WTC11 (cell line): ENCODE results near the gene IGSF23. TPM values are rescaled to one million over a fixed set of nuclear protein-coding genes. Genes with fewer than 3 reads are reported as not detected.

Source experiments
- ATAC-seq: fragments of 200-7000 bp; cut with Tn5 transposase; 2 replicates; pipeline ENCODE4 v1.10.0; 2021; ENCODE audit warnings: mild to moderate bottlenecking, moderate library complexity
- CTCF ChIA-PET: fragments of 300-600 bp; sonication (Branson Sonifier 250); formaldehyde crosslinking; loops from one replicate; lab custom pipeline; 2021; ENCODE audit warnings: antibody characterized with exemption; lab: Charles Lee
- POLR2A ChIA-PET: fragments of 350-600 bp; sonication (Branson Sonifier 250); formaldehyde crosslinking; loops from one replicate; lab custom pipeline; 2021; ENCODE audit warnings: antibody characterized with exemption; lab: Charles Lee
- DNase-seq: peaks from one replicate; pipeline ENCODE4 v3.0.0; 2021; ENCODE audit warnings: low spot score
- H3K27ac Mint-ChIP-seq: 2 replicates; pipeline ENCODE4 v1.8.0; 2021; ENCODE audit warnings: mixed read lengths
- H3K27me3 Mint-ChIP-seq: 2 replicates; pipeline ENCODE4 v1.8.0; 2021; ENCODE audit warnings: low read depth, mild to moderate bottlenecking, moderate library complexity, mixed read lengths
- H3K36me3 Mint-ChIP-seq: 2 replicates; pipeline ENCODE4 v1.8.0; 2021; ENCODE audit warnings: mixed read lengths
- H3K4me1 Mint-ChIP-seq: 2 replicates; pipeline ENCODE4 v1.8.0; 2022; ENCODE audit warnings: mixed read lengths
- H3K4me3 Mint-ChIP-seq: 2 replicates; pipeline ENCODE4 v1.8.0; 2021; ENCODE audit warnings: mild to moderate bottlenecking, moderate library complexity, mixed read lengths
- H3K9me3 Mint-ChIP-seq: 2 replicates; pipeline ENCODE4 v1.8.0; 2021; ENCODE audit warnings: mixed read lengths
- AFF4 ChIP-seq: sonication (generic); formaldehyde crosslinking; IDR thresholded peaks from 2 replicates; pipeline ENCODE4 v1.8.1; 2023; ENCODE audit warnings: mild to moderate bottlenecking, missing genetic modification reagents, borderline replicate concordance
- ATF3 ChIP-seq: sonication (generic); formaldehyde crosslinking; conservative IDR thresholded peaks from 2 replicates; pipeline ENCODE4 v1.8.1; 2022; ENCODE audit warnings: mild to moderate bottlenecking, missing genetic modification reagents
- CDX4 ChIP-seq: fragments of 250-450 bp; sonication (Bioruptor Pico); IDR thresholded peaks from 2 replicates; pipeline ENCODE4 v1.9.0; 2021; ENCODE audit warnings: moderate library complexity, mild to moderate bottlenecking, inconsistent platforms, borderline replicate concordance
- CTCF ChIP-seq: fragments of 200-600 bp; IDR thresholded peaks from 2 replicates; pipeline ENCODE4 v1.8.0; 2022; ENCODE audit warnings: antibody characterized with exemption
- EMX1 ChIP-seq: fragments of 250-450 bp; sonication (Bioruptor Pico); IDR thresholded peaks from 2 replicates; pipeline ENCODE4 v1.8.0; 2021; ENCODE audit warnings: mild to moderate bottlenecking
- FOXJ3 ChIP-seq: sonication (generic); formaldehyde crosslinking; IDR thresholded peaks from 2 replicates; pipeline ENCODE4 v1.9.0; 2021; ENCODE audit warnings: missing genetic modification reagents, mild to moderate bottlenecking, borderline replicate concordance
- FOXP4 ChIP-seq: sonication (generic); formaldehyde crosslinking; IDR thresholded peaks from 2 replicates; pipeline ENCODE4 v1.8.0; 2022; ENCODE audit warnings: mild to moderate bottlenecking, missing genetic modification reagents
- GABPB1 ChIP-seq: sonication (generic); formaldehyde crosslinking; IDR thresholded peaks from 2 replicates; pipeline ENCODE4 v1.8.1; 2023; ENCODE audit warnings: mild to moderate bottlenecking, missing genetic modification reagents
- GTF2I ChIP-seq: fragments of 250-450 bp; sonication (Bioruptor Pico); conservative IDR thresholded peaks from 2 replicates; pipeline ENCODE4 v1.4.0; 2021; ENCODE audit warnings: mild to moderate bottlenecking
- IRF2 ChIP-seq: sonication (generic); formaldehyde crosslinking; IDR thresholded peaks from 2 replicates; pipeline ENCODE4 v1.8.0; 2022; ENCODE audit warnings: low read depth, missing genetic modification reagents, borderline replicate concordance
- KAT7 ChIP-seq: sonication (generic); formaldehyde crosslinking; IDR thresholded peaks from 2 replicates; pipeline ENCODE4 v1.8.1; 2023; ENCODE audit warnings: missing genetic modification reagents, mild to moderate bottlenecking, borderline replicate concordance
- MLX ChIP-seq: sonication (generic); formaldehyde crosslinking; IDR thresholded peaks from 2 replicates; pipeline ENCODE4 v1.8.1; 2023; ENCODE audit warnings: mild to moderate bottlenecking, missing genetic modification reagents, moderate library complexity
- STAT6 ChIP-seq: sonication (generic); formaldehyde crosslinking; conservative IDR thresholded peaks from 2 replicates; pipeline ENCODE4 v1.8.1; 2023; ENCODE audit warnings: mild to moderate bottlenecking, low read depth, missing genetic modification reagents, moderate library complexity
- USF1 ChIP-seq: sonication (generic); formaldehyde crosslinking; IDR thresholded peaks from 2 replicates; pipeline ENCODE4 v1.8.0; 2022; ENCODE audit warnings: mild to moderate bottlenecking, missing genetic modification reagents
- ZNF396 ChIP-seq: fragments of 250-450 bp; sonication (Bioruptor Pico); IDR thresholded peaks from 2 replicates; pipeline ENCODE4 v1.8.0; 2021; ENCODE audit warnings: mild to moderate bottlenecking, moderate library complexity, borderline replicate concordance
- ZNF532 ChIP-seq: fragments of 250-450 bp; sonication (Bioruptor Pico); IDR thresholded peaks from 2 replicates; pipeline ENCODE4 v1.9.0; 2021; ENCODE audit warnings: mild to moderate bottlenecking, borderline replicate concordance
- total RNA-seq: library from RNA; stranded (reverse); gene quantifications from 3 replicates; pipeline ENCODE4 v1.2.3, GENCODE V29; 2021

The IGSF23 gene
- total RNA-seq, 1 experiment from 2014 or later = not detected

- no peak for TF ChIP-seq AFF4 (CRISPR knock-in tag)
- TF ChIP-seq FOXJ3 = no peak
- TF ChIP-seq KAT7 (CRISPR knock-in tag) = no peak
- TF ChIP-seq MLX (CRISPR knock-in tag) = no peak
- TF ChIP-seq IRF2 (CRISPR knock-in tag) = no peak
- no peak for TF ChIP-seq FOXP4 (CRISPR knock-in tag)
- TF ChIP-seq ZNF396 = no peak
- TF ChIP-seq GABPB1 (CRISPR knock-in tag) = no peak
These were observed 41.4 kb upstream of the IGSF23 start (continued) for GRCh38 chr19:44571830-44572580.

- Mint-ChIP-seq H3K4me1 (peaks cover 14% of the 10 kb centered on the region), H3K4me3 (no peak overlapping the region), H3K9me3 (no peaks in the 10 kb centered on the region), H3K36me3 (no peaks in the 10 kb centered on the region), H3K27me3 (no peaks in the 10 kb centered on the region; the same call in none of the 2 replicates), H3K27ac (no peak overlapping the region)
- ATAC-seq (no peak), DNase-seq (no peak)
- ChIA-PET CTCF (interaction anchor here (2.4 kb wide), 1 partner anchor 89 kb away, joined by 44 read pairs; no protein-coding TSS in a partner anchor), POLR2A (no interaction called here)
- TF ChIP-seq USF1 (CRISPR knock-in tag) = no peak
- no peak for TF ChIP-seq ZNF532 (CRISPR knock-in tag)
- no peak for TF ChIP-seq STAT6 (CRISPR knock-in tag)
- no peak for TF ChIP-seq GTF2I (CRISPR knock-in tag)
- no peak for TF ChIP-seq ZNF396
- TF ChIP-seq EMX1 (CRISPR knock-in tag) = no peak
- no peak for TF ChIP-seq CTCF
- TF ChIP-seq CDX4 (CRISPR knock-in tag) = no peak
- TF ChIP-seq ATF3 = no peak
These were observed 40.8 kb upstream of the IGSF23 start for GRCh38 chr19:44572581-44572900.
